ENCODE results near the gene HERPUD2. TPM values are rescaled to one million over a fixed set of nuclear protein-coding genes. Genes with fewer than 3 reads are reported as not detected.

Gene HERPUD2
- total and polyA plus RNA-seq, 2 of the 8 experiments (the other 6 are each of a cell fraction or from before 2014, with no cell fraction given) = 18.3 to 27.3 TPM

DNA sequence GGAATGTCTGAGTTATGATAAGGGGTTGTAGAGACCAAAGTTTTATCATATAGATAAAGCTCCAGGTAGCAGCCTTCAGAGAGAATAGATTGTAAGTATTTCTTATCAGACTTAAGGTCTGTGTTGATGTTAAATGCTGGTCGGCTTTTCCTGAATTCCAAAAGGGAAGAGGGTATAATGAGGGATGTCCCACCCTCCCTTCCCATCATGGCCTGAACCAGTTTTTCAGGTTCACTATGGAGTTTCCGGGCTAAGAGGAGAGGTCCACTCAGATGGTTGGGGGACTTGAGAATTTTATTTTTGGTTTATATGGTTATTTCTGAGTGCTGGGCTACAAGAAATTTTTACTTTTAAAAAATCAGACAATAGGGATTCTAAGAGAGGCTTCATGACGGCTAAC, 45.2 kb downstream of the HERPUD2 start:
- H2BK15ac ChIP-seq (ENCODE audit: low read length) = no peak overlapping the region
- WGBS, 2 experiments (ENCODE audit: extremely low coverage in 1 of 2, insufficient coverage in 1 of 2, insufficient read length in 1 of 2, insufficient replicate concordance in 2 of 2, low coverage in 1 of 2, low lambda C conversion rate in 2 of 2, missing lambda C conversion rate in 1 of 2) = 96% methylated on average over 3 of the region's 3 CpGs; no CpG with 5 or more reads in 1 of the 2 experiments
- no peak overlapping the region for H3K4me3 ChIP-seq (ENCODE audit: extremely low read depth in 1 of 4, insufficient read depth in 2 of 4, low read depth in 3 of 4, low read length in 4 of 4)
- H3K27ac ChIP-seq (ENCODE audit: low read depth, low read length) = no peak overlapping the region
- FAIRE-seq (no peak), DNase-seq (ENCODE audit: low read depth in 1 of 2, low spot score in 2 of 2) (no peak)
- no peaks in the 10 kb centered on the region for H3K9me3 ChIP-seq (ENCODE audit: insufficient read depth in 2 of 2, low read depth in 1 of 2, low read length in 1 of 2)
- H3K18ac ChIP-seq (ENCODE audit: extremely low read depth, low read length) = no peak overlapping the region
- no peak overlapping the region for H3K4me2 ChIP-seq (ENCODE audit: insufficient read depth in 1 of 2, low read depth in 2 of 2, low read length in 2 of 2)
- POLR2A ChIA-PET (ENCODE audit: partially characterized antibody) = no interaction called here
- peaks cover 2 to 8% (median 5%) of the 10 kb centered on the region in 4 experiments; a peak in 5 of 7 replicates for H3K4me1 ChIP-seq (replicated peaks in 1 of 4; ENCODE audit: control insufficient read depth in 3 of 4, insufficient read depth in 4 of 4, low read length in 3 of 4)
- H3K79me2 ChIP-seq (ENCODE audit: control insufficient read depth in 1 of 2, insufficient read depth in 2 of 2, low read length in 2 of 2) = peaks cover 0 to 19% of the 10 kb centered on the region in 2 experiments; a peak in 2 of 4 replicates
- H3K79me1 ChIP-seq (ENCODE audit: low read depth, low read length) = peaks cover 5% of the 10 kb centered on the region; the same call in 1 of the 2 replicates
- no peak overlapping the region for H3K56ac ChIP-seq (replicated peaks; ENCODE audit: insufficient read length, low read depth, low read length)
- no peak overlapping the region for H3K14ac ChIP-seq (ENCODE audit: insufficient read length)
- no peak overlapping the region for H4K5ac ChIP-seq (ENCODE audit: insufficient read length, low read depth, low read length)
- H2AK5ac ChIP-seq (ENCODE audit: low read depth, low read length) = no peak overlapping the region
- peaks cover 0 to 3% of the 10 kb centered on the region in 2 experiments for H4K20me1 ChIP-seq (replicated peaks in 1 of 2; ENCODE audit: control insufficient read depth in 1 of 2, insufficient read depth in 2 of 2, low read length in 2 of 2)
- CTCF ChIA-PET (ENCODE audit: partially characterized antibody) = interaction anchor here (0.6 kb wide), 1 partner anchor 79 kb away, joined by 5 read pairs; no protein-coding TSS in a partner anchor
- H3K4ac ChIP-seq (replicated peaks; ENCODE audit: insufficient read length, low read depth, low read length) = no peak overlapping the region
- H3K23ac ChIP-seq (ENCODE audit: insufficient read length) = no peak overlapping the region
- no peak overlapping the region for H4K8ac ChIP-seq (ENCODE audit: extremely low read depth, insufficient read depth, low read length)
- H2AFZ ChIP-seq (ENCODE audit: low read length) = no peak overlapping the region
- no peak overlapping the region for H4K91ac ChIP-seq (replicated peaks; ENCODE audit: insufficient read length, low read length)
- TF ChIP-seq SP4 (IDR thresholded peaks at IDR 0.05; ENCODE audit: low read length) (no peak), TAF1 (IDR thresholded peaks at IDR 0.05; ENCODE audit: low read depth, low read length) (no peak), SIRT6 (IDR thresholded peaks at IDR 0.05; ENCODE audit: low read length) (no peak), RBBP5 (IDR thresholded peaks at IDR 0.05; ENCODE audit: borderline replicate concordance, low read depth, low read length) (no peak), CHD1 (IDR thresholded peaks at IDR 0.05; ENCODE audit: low read depth, low read length) (no peak)
- H3K23me2 ChIP-seq (ENCODE audit: low read depth, low read length) = no peaks in the 10 kb centered on the region
- no peaks in the 10 kb centered on the region for H3K36me3 ChIP-seq (ENCODE audit: control insufficient read depth in 2 of 4, insufficient read depth in 4 of 4, low read length in 3 of 4)
- H2BK120ac ChIP-seq (replicated peaks; ENCODE audit: low read depth, low read length) = no peak overlapping the region
- H2BK5ac ChIP-seq (ENCODE audit: low read depth, low read length) = no peak overlapping the region
- H2BK20ac ChIP-seq (ENCODE audit: low read length) = no peak overlapping the region
- H3K9ac ChIP-seq (replicated peaks in 1 of 4; ENCODE audit: extremely low read depth in 1 of 4, low read depth in 3 of 4, low read length in 3 of 4) = no peak overlapping the region
- no peaks in the 10 kb centered on the region for H3K27me3 ChIP-seq (replicated peaks in 1 of 4; ENCODE audit: control insufficient read depth in 3 of 4, extremely low read depth in 1 of 4, insufficient read depth in 3 of 4, low read length in 3 of 4)
- H2BK12ac ChIP-seq (ENCODE audit: low read depth, low read length) = no peak overlapping the region

Measured in H1 (cell line).